HG03460 (cell line): ENCODE results near the gene TSHR.
A peak's percentile ranks its signal among the peaks of the same experiment; 100 is the strongest.

Source experiments
- ATAC-seq: cut with Tn5 transposase; IDR thresholded peaks from one replicate; pipeline ENCODE4 v1.9.1; 2021; ENCODE audit not compliant: unreplicated experiment

Gene TSHR

GRCh38 chr14:81170104-81170828, 214.8 kb downstream of the TSHR start:
- ATAC-seq: peak; percentile 95

- no peak for ATAC-seq
Observed at GRCh38 chr14:81170829-81171195, 215.4 kb downstream of the TSHR start.

- peak; percentile 11 for ATAC-seq
Observed at GRCh38 chr14:81172353-81172752, 216.9 kb downstream of the TSHR start.

GRCh38 chr14:81172881-81173280, 217.5 kb downstream of the TSHR start:
- ATAC-seq: peak; percentile 23

GRCh38 chr14:81176241-81176640, 220.8 kb downstream of the TSHR start:
- ATAC-seq: no peak

GRCh38 chr14:81177225-81177624, 221.8 kb downstream of the TSHR start:
- no peak for ATAC-seq

- ATAC-seq: peak; percentile 52
Observed at GRCh38 chr14:81178063-81178462, 222.6 kb downstream of the TSHR start.

GRCh38 chr14:81179631-81180030, 224.2 kb downstream of the TSHR start:
- no peak for ATAC-seq

GRCh38 chr14:81187832-81188522, 232.6 kb downstream of the TSHR start:
- ATAC-seq: peak; percentile 89

- ATAC-seq: no peak
Observed at GRCh38 chr14:81192594-81192993, 237.2 kb downstream of the TSHR start.

- ATAC-seq: peak; percentile 68
Observed at GRCh38 chr14:81193924-81194633, 238.7 kb downstream of the TSHR start.
